T-helper 1 cell (primary cell): ENCODE measurements around the gene HNRNPA1.
"Not testable (repeated sequence)": the region's sequence is repeated elsewhere in the genome, so short reads cannot be mapped to it uniquely, and the experiment has no call there.

Experiments used
- DNase-seq, 5 donors: peaks; one replicate each; pipeline ENCODE4 v3.0.0-alpha.2; 2012 to 2020
- total RNA-seq, 4 donors: gene quantifications; one replicate each; lab custom pipeline; 2026; lab: John Stamatoyannopoulos, UW

HNRNPA1 gene
- total RNA-seq: 792 to 1,087 (median 937) reads per million in 4 donors

GRCh38 chr12:54280468-54281260 is at the start of gene HNRNPA1:
Gene HNRNPA1, plus strand, starts transcription at chr12:54280726. Its CDS starts 82 bp downstream, at chr12:54280808.
- peak; percentile 88 to 99 (median 95) for DNase-seq

- DNase-seq: not testable (repeated sequence)
Measured at GRCh38 chr12:54231269-54231668, 49.3 kb upstream of the HNRNPA1 start.

GRCh38 chr12:54232790-54233189 is 47.7 kb upstream of the HNRNPA1 start:
- no peak for DNase-seq

DNA sequence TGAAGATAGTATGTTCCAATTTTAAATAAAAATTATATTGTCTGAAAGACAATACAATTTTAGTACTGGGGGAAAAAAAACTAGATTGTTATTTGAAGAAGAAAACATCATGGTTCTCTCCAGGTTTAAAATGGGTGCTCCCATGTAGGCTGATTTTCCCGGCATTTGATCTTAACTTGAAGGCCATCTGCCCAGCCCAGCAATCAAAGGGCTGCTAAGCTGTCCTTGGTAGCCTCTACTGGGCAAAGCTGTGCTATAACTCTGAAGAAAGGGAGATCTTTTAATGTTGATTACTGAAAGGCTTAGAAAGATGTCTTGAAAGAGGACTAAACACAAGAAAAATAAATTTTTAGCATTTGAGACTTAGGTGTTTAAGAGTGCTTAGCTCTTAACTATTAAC is 42.0 kb upstream of the HNRNPA1 start:
- DNase-seq: no peak

- no peak for DNase-seq
Measured at GRCh38 chr12:54239620-54240019, 40.9 kb upstream of the HNRNPA1 start.

GRCh38 chr12:54240129-54240528 is 40.4 kb upstream of the HNRNPA1 start:
- no peak for DNase-seq

GRCh38 chr12:54240971-54241588 is 39.4 kb upstream of the HNRNPA1 start:
- DNase-seq: no peak

GRCh38 chr12:54246011-54246641 is 34.4 kb upstream of the HNRNPA1 start:
- DNase-seq: no peak

- no peak for DNase-seq
Measured at GRCh38 chr12:54249489-54249888, 31.0 kb upstream of the HNRNPA1 start.

DNA sequence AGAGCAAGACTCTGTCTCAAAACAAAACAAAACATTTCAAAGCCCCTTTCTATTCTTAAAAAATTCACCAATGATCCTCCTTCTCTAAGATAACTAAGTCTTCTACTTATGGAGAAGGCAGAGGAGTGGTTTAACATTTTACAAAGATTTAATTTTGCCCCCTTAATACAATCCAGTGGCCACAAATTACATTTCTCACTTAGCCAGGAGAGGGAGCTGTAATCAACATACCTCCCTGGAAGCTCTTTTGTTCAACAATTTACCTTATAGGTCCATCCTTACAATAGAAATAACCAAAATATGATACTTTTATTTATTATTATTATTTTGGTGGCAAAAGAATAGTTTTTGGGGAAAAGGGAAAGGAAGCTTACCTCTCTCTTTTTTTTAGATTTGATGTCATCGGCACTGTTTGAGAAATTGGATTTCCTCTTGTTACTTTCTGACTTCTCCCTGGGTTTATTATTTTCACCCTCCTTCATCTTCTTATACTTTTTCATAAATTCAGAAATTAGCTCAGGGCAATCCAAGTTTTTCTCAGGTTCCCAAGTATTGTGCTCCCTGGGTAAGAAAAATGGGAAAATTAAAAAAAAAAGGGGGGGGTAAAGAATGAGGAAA is 28.8 kb upstream of the HNRNPA1 start:
- DNase-seq: peak in 1 of 5 donors; percentile 30

GRCh38 chr12:54253240-54253639 is 27.3 kb upstream of the HNRNPA1 start:
- no peak for DNase-seq

GRCh38 chr12:54257332-54257731 is 23.2 kb upstream of the HNRNPA1 start:
- no peak for DNase-seq

- no peak for DNase-seq
Measured at GRCh38 chr12:54258201-54258681, 22.3 kb upstream of the HNRNPA1 start.

DNA sequence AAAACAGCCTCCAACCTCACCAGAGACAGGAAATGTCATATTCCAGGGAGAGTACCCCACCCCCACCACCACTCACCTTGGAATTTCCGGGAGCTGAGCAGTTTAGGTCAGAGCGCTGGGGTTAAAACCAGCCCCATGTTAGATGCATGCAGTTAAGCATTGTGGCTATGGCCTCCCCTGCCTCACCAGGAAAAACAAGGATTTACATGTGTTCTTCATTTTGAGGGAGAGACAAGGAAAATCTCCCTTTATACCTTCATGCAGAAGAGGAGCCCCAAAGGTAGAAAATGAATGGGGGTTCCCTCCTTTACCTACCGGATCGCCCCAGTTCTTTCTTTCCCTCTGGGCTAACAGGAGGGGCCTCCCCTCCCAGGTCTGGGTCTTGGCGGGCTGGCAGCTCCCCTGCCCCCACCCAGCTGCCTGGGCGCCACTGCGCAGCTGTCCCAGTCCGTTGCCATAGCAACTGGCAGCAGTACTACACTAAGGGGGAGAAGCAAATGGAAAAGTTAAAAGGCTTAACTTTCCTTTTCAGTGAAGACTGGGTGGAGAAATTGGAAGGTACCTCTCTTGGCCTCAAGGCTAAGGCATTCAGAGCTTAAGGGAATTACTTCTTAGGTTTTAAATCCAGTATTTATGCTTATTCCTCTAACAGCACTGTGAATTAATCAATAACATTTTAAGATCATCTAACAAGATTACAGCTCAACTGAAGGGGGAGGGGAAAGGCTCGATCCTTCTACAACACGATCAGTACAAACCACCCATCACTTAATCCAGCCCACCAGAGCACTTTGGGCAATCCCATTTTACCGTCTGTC is 21.1 kb upstream of the HNRNPA1 start:
- DNase-seq: peak in 2 of 5 donors; percentile 9 to 31

- no peak for DNase-seq
Measured at GRCh38 chr12:54261815-54262402, 18.6 kb upstream of the HNRNPA1 start.

DNA sequence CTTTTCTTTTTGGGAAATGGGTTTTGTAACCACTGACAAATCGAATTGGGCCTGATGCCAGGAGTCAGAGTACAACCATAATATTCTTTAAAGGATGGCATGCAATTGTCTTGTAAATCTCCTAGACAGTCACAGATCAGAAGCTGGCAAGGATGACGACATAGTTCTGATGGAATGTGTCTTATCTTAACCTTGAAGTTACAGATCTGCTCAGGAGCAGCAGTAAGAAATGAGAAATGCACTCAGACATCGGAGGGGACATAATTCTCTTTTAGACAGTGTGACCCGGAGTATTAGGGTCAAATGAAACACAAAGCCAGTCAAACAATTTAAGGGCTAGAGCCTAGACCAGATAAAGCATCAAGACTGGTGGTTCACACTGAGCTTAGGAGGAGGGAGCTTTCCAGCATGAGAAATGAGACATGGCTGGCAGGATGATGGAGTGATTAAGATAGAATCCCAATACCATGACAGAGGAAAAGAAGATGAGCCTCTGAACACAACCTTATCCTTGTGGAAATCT is 18.1 kb upstream of the HNRNPA1 start:
- DNase-seq: no peak

DNA sequence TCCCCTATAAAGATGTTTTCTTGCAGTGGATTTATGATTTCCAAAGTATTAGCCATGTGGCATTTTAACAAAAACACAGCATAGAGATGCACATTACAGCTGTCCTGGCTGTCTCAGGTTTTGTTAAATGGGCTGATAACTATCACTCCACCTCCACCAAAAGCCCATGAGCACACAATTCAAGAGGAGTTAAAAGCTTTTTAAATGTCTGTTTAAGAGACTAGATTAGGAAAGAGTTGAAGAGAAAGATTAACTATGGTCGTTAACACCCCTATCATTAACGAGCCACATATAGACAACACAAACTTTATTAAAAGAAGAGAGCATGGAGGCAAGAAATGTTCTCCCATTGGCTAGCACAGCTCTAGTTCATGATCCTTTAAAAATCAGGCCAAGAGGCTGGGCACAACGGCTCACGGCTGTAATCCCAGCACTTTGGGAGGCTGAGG is 15.1 kb upstream of the HNRNPA1 start:
- no peak for DNase-seq

- no peak for DNase-seq
Measured at GRCh38 chr12:54266852-54267251, 13.7 kb upstream of the HNRNPA1 start.

- no peak for DNase-seq
Measured at GRCh38 chr12:54270345-54270744, 10.2 kb upstream of the HNRNPA1 start.

- DNase-seq: peak in 1 of 5 donors; percentile 36
Measured at GRCh38 chr12:54272214-54272613, 8.3 kb upstream of the HNRNPA1 start.

GRCh38 chr12:54273981-54274380 is 6.5 kb upstream of the HNRNPA1 start:
- DNase-seq: no peak
